HEK293 (cell line): ENCODE results near the gene SPINT2.

Source experiments
- BCL11B ChIP-seq: fragments of 450-650 bp; formaldehyde crosslinking; IDR thresholded peaks from 2 replicates; pipeline ENCODE4 v1.5.1; 2016; ENCODE audit warnings: low read depth, missing biosample characterization, missing genetic modification characterization
- GLI2 ChIP-seq: fragments of 450-650 bp; formaldehyde crosslinking; IDR thresholded peaks from 2 replicates; pipeline ENCODE4; 2017; ENCODE audit warnings: missing biosample characterization, missing genetic modification characterization, low read depth, borderline replicate concordance
- GLIS1 ChIP-seq: fragments of 450-650 bp; formaldehyde crosslinking; IDR thresholded peaks from 2 replicates; pipeline ENCODE4 v1.5.1; 2016; ENCODE audit warnings: missing biosample characterization, missing genetic modification characterization
- GLIS2 ChIP-seq: fragments of 450-650 bp; formaldehyde crosslinking; IDR thresholded peaks from 2 replicates; pipeline ENCODE4 v1.5.1; 2016; ENCODE audit warnings: missing biosample characterization, missing genetic modification characterization
- OSR2 ChIP-seq: fragments of 450-650 bp; formaldehyde crosslinking; IDR thresholded peaks from 2 replicates; pipeline ENCODE4 v1.5.1; 2016; ENCODE audit warnings: missing biosample characterization, missing genetic modification characterization
- SALL2 ChIP-seq: fragments of 450-650 bp; formaldehyde crosslinking; IDR thresholded peaks from 2 replicates; pipeline ENCODE4 v1.5.0; 2017; ENCODE audit warnings: missing biosample characterization, mild to moderate bottlenecking, missing genetic modification characterization, borderline replicate concordance
- ZBTB17 ChIP-seq: fragments of 450-650 bp; formaldehyde crosslinking; IDR thresholded peaks from 2 replicates; pipeline ENCODE4 v1.5.1; 2016; ENCODE audit warnings: missing biosample characterization, missing genetic modification characterization
- ZEB2 ChIP-seq: fragments of 450-650 bp; formaldehyde crosslinking; IDR thresholded peaks from 2 replicates; pipeline ENCODE4 v1.5.1; 2016; ENCODE audit warnings: missing biosample characterization, missing genetic modification characterization
- ZFP41 ChIP-seq: fragments of 450-650 bp; formaldehyde crosslinking; IDR thresholded peaks from 2 replicates; pipeline ENCODE4 v1.5.1; 2016; ENCODE audit warnings: missing biosample characterization, missing genetic modification characterization, borderline replicate concordance
- ZIC2 ChIP-seq: fragments of 450-650 bp; formaldehyde crosslinking; IDR thresholded peaks from 2 replicates; pipeline ENCODE4 v1.5.1; 2016; ENCODE audit warnings: missing biosample characterization, missing genetic modification characterization
- ZNF146 ChIP-seq: fragments of 450-650 bp; formaldehyde crosslinking; IDR thresholded peaks from 2 replicates; pipeline ENCODE4 v1.5.1; 2016; ENCODE audit warnings: missing biosample characterization, missing genetic modification characterization
- ZNF169 ChIP-seq: fragments of 450-650 bp; formaldehyde crosslinking; IDR thresholded peaks from 2 replicates; pipeline ENCODE4 v1.5.1; 2016; ENCODE audit warnings: missing biosample characterization, missing genetic modification characterization
- ZNF184 ChIP-seq: fragments of 450-650 bp; IDR thresholded peaks from 2 replicates; pipeline ENCODE4 v1.5.1; 2018; ENCODE audit warnings: missing biosample characterization, mild to moderate bottlenecking, missing genetic modification characterization
- ZNF274 ChIP-seq, 2 experiments: fragments of 200-500 bp in 1 of 2; fragments of 450-650 bp in 1 of 2; sonication (Bioruptor generic) in 1 of 2; formaldehyde crosslinking in 1 of 2; IDR thresholded peaks; 2 replicates each; pipeline versions ENCODE4 v1.5.1 to v1.6.1; 2014 to 2016; ENCODE audit warnings: borderline replicate concordance in 1 of 2, inconsistent platforms in 1 of 2, low read length in 1 of 2, missing biosample characterization in 1 of 2, missing genetic modification characterization in 1 of 2
- ZNF335 ChIP-seq: fragments of 450-650 bp; formaldehyde crosslinking; conservative IDR thresholded peaks from 2 replicates; pipeline ENCODE4 v1.5.1; 2016; ENCODE audit warnings: missing biosample characterization, missing genetic modification characterization
- ZNF37A ChIP-seq: fragments of 450-650 bp; IDR thresholded peaks from 2 replicates; pipeline ENCODE4 v1.5.1; 2018; ENCODE audit warnings: missing biosample characterization, missing genetic modification characterization
- ZNF391 ChIP-seq: fragments of 450-650 bp; formaldehyde crosslinking; IDR thresholded peaks from 2 replicates; pipeline ENCODE4 v1.5.1; 2016; ENCODE audit warnings: low read depth, missing biosample characterization, missing genetic modification characterization, borderline replicate concordance
- ZNF670 ChIP-seq: fragments of 450-650 bp; formaldehyde crosslinking; IDR thresholded peaks from 2 replicates; pipeline ENCODE4 v1.5.1; 2016; ENCODE audit warnings: missing biosample characterization, missing genetic modification characterization, low read depth
- ZNF792 ChIP-seq: fragments of 450-650 bp; formaldehyde crosslinking; IDR thresholded peaks from 2 replicates; pipeline ENCODE4 v1.5.1; 2016; ENCODE audit warnings: missing biosample characterization, missing genetic modification characterization
- ZSCAN23 ChIP-seq: fragments of 450-650 bp; formaldehyde crosslinking; IDR thresholded peaks from 2 replicates; pipeline ENCODE4 v1.5.1; 2016; ENCODE audit warnings: missing biosample characterization, missing genetic modification characterization
- TF ChIP-seq, protein P1 (sequence below): fragments of 450-650 bp; formaldehyde crosslinking; IDR thresholded peaks from 2 replicates; pipeline ENCODE4 v1.5.1; 2016; ENCODE audit warnings: missing biosample characterization, missing genetic modification characterization
- TF ChIP-seq, protein P2 (sequence below): fragments of 450-650 bp; formaldehyde crosslinking; IDR thresholded peaks from 2 replicates; pipeline ENCODE4 v1.5.1; 2016; ENCODE audit warnings: missing biosample characterization, missing genetic modification characterization
- TF ChIP-seq, protein P3 (sequence below): fragments of 450-650 bp; formaldehyde crosslinking; IDR thresholded peaks from 2 replicates; pipeline ENCODE4 v1.5.1; 2016; ENCODE audit warnings: missing biosample characterization, missing genetic modification characterization
- TF ChIP-seq, protein P4 (sequence below): fragments of 450-650 bp; formaldehyde crosslinking; IDR thresholded peaks from 2 replicates; pipeline ENCODE4 v1.5.1; 2016; ENCODE audit warnings: missing biosample characterization, missing genetic modification characterization, borderline replicate concordance
- TF ChIP-seq, protein P5 (sequence below): fragments of 450-650 bp; formaldehyde crosslinking; conservative IDR thresholded peaks from 2 replicates; pipeline ENCODE4 v1.5.1; 2016; ENCODE audit warnings: low read depth, missing biosample characterization, missing genetic modification characterization
- TF ChIP-seq, protein P6 (sequence below): fragments of 450-650 bp; formaldehyde crosslinking; IDR thresholded peaks from 2 replicates; pipeline ENCODE4 v1.5.1; 2016; ENCODE audit warnings: missing biosample characterization, missing genetic modification characterization
- TF ChIP-seq, protein P7 (sequence below): fragments of 450-650 bp; formaldehyde crosslinking; IDR thresholded peaks from 2 replicates; pipeline ENCODE4 v1.5.1; 2016; ENCODE audit warnings: missing biosample characterization, missing genetic modification characterization

SPINT2 gene

DNA sequence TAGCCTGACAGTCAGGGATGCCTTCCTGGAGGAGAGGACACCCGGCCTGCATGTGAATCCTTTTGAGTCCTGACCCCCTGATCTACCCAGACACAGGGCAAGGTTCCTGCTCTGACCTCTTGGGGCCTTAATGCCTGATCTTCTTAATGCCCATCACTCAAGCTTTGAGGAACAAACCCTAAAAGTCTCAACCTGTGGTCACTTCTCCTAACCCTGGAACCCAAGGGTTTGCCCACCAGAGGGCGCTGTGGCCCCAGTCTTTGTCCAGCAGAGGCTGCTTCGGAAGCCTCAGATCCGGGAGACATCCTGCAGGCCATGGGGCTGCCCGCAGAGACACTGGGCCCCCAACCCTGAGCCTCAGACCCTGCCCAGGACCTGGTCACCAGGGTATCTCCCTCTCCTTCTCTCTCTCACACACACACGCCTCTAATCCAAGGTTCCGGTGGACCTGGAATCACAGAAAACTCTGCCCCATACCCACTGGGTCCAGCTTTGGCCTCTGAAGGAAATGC, 30.6 kb upstream of the SPINT2 start (continued):
- TF ChIP-seq, protein P1, sequence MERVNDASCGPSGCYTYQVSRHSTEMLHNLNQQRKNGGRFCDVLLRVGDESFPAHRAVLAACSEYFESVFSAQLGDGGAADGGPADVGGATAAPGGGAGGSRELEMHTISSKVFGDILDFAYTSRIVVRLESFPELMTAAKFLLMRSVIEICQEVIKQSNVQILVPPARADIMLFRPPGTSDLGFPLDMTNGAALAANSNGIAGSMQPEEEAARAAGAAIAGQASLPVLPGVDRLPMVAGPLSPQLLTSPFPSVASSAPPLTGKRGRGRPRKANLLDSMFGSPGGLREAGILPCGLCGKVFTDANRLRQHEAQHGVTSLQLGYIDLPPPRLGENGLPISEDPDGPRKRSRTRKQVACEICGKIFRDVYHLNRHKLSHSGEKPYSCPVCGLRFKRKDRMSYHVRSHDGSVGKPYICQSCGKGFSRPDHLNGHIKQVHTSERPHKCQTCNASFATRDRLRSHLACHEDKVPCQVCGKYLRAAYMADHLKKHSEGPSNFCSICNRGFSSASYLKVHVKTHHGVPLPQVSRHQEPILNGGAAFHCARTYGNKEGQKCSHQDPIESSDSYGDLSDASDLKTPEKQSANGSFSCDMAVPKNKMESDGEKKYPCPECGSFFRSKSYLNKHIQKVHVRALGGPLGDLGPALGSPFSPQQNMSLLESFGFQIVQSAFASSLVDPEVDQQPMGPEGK (tag by site-specific recombination): peak; percentile 50
- TF ChIP-seq SALL2 (tag by site-specific recombination) (no peak), ZNF670 (tag by site-specific recombination) (no peak), ZNF335 (peak; percentile 42; the same call in 1 of the 2 replicates), GLIS2 (tag by site-specific recombination) (peak; percentile 51), ZNF169 (tag by site-specific recombination) (no peak), ZBTB17 (tag by site-specific recombination) (peak; percentile 80), ZNF792 (tag by site-specific recombination) (no peak), GLIS1 (tag by site-specific recombination) (peak; percentile 43), ZNF274 (IDR thresholded peaks at IDR 0.05; ENCODE audit: low read length) (no peak), ZNF274 (tag by site-specific recombination; IDR thresholded peaks at IDR 0.05; ENCODE audit: borderline replicate concordance) (no peak), ZIC2 (tag by site-specific recombination) (peak; percentile 40; the same call in 1 of the 2 replicates), ZFP41 (tag by site-specific recombination) (no peak), GLI2 (tag by site-specific recombination) (no peak), ZSCAN23 (tag by site-specific recombination) (no peak), ZNF37A (no peak), ZNF146 (no peak), BCL11B (tag by site-specific recombination) (0 out of 2 replicates have a peak, but pooled peaks have one; percentile 62), ZEB2 (tag by site-specific recombination) (0 out of 2 replicates have a peak, but pooled peaks have one; percentile 41), ZNF184 (tag by site-specific recombination) (no peak), ZNF391 (tag by site-specific recombination) (peak; percentile 54; the same call in 1 of the 2 replicates), OSR2 (tag by site-specific recombination) (no peak)
- TF ChIP-seq, protein P2, sequence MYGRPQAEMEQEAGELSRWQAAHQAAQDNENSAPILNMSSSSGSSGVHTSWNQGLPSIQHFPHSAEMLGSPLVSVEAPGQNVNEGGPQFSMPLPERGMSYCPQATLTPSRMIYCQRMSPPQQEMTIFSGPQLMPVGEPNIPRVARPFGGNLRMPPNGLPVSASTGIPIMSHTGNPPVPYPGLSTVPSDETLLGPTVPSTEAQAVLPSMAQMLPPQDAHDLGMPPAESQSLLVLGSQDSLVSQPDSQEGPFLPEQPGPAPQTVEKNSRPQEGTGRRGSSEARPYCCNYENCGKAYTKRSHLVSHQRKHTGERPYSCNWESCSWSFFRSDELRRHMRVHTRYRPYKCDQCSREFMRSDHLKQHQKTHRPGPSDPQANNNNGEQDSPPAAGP (tag by site-specific recombination): peak; percentile 43; the same call in 1 of the 2 replicates
- TF ChIP-seq, protein P3, sequence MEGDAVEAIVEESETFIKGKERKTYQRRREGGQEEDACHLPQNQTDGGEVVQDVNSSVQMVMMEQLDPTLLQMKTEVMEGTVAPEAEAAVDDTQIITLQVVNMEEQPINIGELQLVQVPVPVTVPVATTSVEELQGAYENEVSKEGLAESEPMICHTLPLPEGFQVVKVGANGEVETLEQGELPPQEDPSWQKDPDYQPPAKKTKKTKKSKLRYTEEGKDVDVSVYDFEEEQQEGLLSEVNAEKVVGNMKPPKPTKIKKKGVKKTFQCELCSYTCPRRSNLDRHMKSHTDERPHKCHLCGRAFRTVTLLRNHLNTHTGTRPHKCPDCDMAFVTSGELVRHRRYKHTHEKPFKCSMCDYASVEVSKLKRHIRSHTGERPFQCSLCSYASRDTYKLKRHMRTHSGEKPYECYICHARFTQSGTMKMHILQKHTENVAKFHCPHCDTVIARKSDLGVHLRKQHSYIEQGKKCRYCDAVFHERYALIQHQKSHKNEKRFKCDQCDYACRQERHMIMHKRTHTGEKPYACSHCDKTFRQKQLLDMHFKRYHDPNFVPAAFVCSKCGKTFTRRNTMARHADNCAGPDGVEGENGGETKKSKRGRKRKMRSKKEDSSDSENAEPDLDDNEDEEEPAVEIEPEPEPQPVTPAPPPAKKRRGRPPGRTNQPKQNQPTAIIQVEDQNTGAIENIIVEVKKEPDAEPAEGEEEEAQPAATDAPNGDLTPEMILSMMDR (tag by site-specific recombination): peak; percentile 96
- TF ChIP-seq, protein P4, sequence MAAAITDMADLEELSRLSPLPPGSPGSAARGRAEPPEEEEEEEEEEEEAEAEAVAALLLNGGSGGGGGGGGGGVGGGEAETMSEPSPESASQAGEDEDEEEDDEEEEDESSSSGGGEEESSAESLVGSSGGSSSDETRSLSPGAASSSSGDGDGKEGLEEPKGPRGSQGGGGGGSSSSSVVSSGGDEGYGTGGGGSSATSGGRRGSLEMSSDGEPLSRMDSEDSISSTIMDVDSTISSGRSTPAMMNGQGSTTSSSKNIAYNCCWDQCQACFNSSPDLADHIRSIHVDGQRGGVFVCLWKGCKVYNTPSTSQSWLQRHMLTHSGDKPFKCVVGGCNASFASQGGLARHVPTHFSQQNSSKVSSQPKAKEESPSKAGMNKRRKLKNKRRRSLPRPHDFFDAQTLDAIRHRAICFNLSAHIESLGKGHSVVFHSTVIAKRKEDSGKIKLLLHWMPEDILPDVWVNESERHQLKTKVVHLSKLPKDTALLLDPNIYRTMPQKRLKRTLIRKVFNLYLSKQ (tag by site-specific recombination): no peak
- TF ChIP-seq, protein P5, sequence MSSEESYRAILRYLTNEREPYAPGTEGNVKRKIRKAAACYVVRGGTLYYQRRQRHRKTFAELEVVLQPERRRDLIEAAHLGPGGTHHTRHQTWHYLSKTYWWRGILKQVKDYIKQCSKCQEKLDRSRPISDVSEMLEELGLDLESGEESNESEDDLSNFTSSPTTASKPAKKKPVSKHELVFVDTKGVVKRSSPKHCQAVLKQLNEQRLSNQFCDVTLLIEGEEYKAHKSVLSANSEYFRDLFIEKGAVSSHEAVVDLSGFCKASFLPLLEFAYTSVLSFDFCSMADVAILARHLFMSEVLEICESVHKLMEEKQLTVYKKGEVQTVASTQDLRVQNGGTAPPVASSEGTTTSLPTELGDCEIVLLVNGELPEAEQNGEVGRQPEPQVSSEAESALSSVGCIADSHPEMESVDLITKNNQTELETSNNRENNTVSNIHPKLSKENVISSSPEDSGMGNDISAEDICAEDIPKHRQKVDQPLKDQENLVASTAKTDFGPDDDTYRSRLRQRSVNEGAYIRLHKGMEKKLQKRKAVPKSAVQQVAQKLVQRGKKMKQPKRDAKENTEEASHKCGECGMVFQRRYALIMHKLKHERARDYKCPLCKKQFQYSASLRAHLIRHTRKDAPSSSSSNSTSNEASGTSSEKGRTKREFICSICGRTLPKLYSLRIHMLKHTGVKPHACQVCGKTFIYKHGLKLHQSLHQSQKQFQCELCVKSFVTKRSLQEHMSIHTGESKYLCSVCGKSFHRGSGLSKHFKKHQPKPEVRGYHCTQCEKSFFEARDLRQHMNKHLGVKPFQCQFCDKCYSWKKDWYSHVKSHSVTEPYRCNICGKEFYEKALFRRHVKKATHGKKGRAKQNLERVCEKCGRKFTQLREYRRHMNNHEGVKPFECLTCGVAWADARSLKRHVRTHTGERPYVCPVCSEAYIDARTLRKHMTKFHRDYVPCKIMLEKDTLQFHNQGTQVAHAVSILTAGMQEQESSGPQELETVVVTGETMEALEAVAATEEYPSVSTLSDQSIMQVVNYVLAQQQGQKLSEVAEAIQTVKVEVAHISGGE (tag by site-specific recombination): 0 out of 2 replicates have a peak, but pooled peaks have one; percentile 16
- TF ChIP-seq, protein P6, sequence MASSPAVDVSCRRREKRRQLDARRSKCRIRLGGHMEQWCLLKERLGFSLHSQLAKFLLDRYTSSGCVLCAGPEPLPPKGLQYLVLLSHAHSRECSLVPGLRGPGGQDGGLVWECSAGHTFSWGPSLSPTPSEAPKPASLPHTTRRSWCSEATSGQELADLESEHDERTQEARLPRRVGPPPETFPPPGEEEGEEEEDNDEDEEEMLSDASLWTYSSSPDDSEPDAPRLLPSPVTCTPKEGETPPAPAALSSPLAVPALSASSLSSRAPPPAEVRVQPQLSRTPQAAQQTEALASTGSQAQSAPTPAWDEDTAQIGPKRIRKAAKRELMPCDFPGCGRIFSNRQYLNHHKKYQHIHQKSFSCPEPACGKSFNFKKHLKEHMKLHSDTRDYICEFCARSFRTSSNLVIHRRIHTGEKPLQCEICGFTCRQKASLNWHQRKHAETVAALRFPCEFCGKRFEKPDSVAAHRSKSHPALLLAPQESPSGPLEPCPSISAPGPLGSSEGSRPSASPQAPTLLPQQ (tag by site-specific recombination): peak; percentile 45; the same call in 1 of the 2 replicates
- TF ChIP-seq, protein P7, sequence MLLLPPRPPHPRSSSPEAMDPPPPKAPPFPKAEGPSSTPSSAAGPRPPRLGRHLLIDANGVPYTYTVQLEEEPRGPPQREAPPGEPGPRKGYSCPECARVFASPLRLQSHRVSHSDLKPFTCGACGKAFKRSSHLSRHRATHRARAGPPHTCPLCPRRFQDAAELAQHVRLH (tag by site-specific recombination): peak; percentile 87
